HepG2 (cell line): ENCODE data around the gene MAPK8IP3. TPM values are rescaled to one million over a fixed set of nuclear protein-coding genes. Genes with fewer than 3 reads are reported as not detected.
A peak's percentile ranks its signal among the peaks of the same experiment; 100 is the strongest.

Experiments used
- ARNT2 ChIP-seq: sonication (generic); formaldehyde crosslinking; IDR thresholded peaks from 2 replicates; pipeline ENCODE4 v1.8.0; 2022; ENCODE audit warnings: mild to moderate bottlenecking, low read depth, missing genetic modification reagents, moderate library complexity
- EED ChIP-seq: sonication (generic); formaldehyde crosslinking; IDR thresholded peaks from 2 replicates; pipeline ENCODE4 v1.5.0; 2020; ENCODE audit warnings: mild to moderate bottlenecking, missing genetic modification reagents
- GATAD1 ChIP-seq: IDR thresholded peaks from 2 replicates; pipeline ENCODE4 v1.6.1; 2016; ENCODE audit warnings: missing genetic modification reagents, missing compliant biosample characterization
- GTF3A ChIP-seq: sonication (generic); formaldehyde crosslinking; conservative IDR thresholded peaks from 2 replicates; pipeline ENCODE4 v1.4.0; 2020; ENCODE audit warnings: mild to moderate bottlenecking, missing genetic modification reagents
- MED8 ChIP-seq: sonication (generic); formaldehyde crosslinking; IDR thresholded peaks from 2 replicates; pipeline ENCODE4 v1.8.1; 2023; ENCODE audit warnings: mild to moderate bottlenecking, missing genetic modification reagents; ENCODE audit not compliant: insufficient replicate concordance
- NCOA5 ChIP-seq: sonication (generic); formaldehyde crosslinking; IDR thresholded peaks from 2 replicates; pipeline ENCODE4 v1.4.0; 2020; ENCODE audit warnings: missing genetic modification reagents
- SOX5 ChIP-seq: IDR thresholded peaks from 2 replicates; pipeline ENCODE4 v1.6.1; 2016; ENCODE audit warnings: borderline replicate concordance
- SP2 ChIP-seq: sonication (generic); formaldehyde crosslinking; IDR thresholded peaks from 2 replicates; pipeline ENCODE4 v1.5.1; 2020; ENCODE audit warnings: mild to moderate bottlenecking, missing genetic modification reagents
- TBX3 ChIP-seq: fragments of 450-650 bp; IDR thresholded peaks from 2 replicates; pipeline ENCODE4 v1.6.1; 2017; ENCODE audit warnings: antibody characterized with exemption, mild to moderate bottlenecking, inconsistent platforms, borderline replicate concordance
- TEAD3 ChIP-seq: optimal IDR thresholded peaks from 2 replicates; pipeline ENCODE3; 2016; ENCODE audit warnings: borderline replicate concordance
- THYN1 ChIP-seq: sonication (generic); formaldehyde crosslinking; IDR thresholded peaks from 2 replicates; pipeline ENCODE4 v1.8.1; 2023; ENCODE audit warnings: low read depth, mild to moderate bottlenecking, moderate library complexity, missing genetic modification reagents, borderline replicate concordance
- ZBTB20 ChIP-seq: sonication (generic); formaldehyde crosslinking; IDR thresholded peaks from 2 replicates; pipeline ENCODE4 v1.8.1; 2023; ENCODE audit warnings: missing genetic modification reagents, low read depth, mild to moderate bottlenecking, borderline replicate concordance
- ZFP36L1 ChIP-seq: sonication (generic); formaldehyde crosslinking; IDR thresholded peaks from 2 replicates; pipeline ENCODE4 v1.8.0; 2022; ENCODE audit warnings: mild to moderate bottlenecking, missing genetic modification reagents, moderate library complexity
- ZNF225 ChIP-seq: sonication (generic); formaldehyde crosslinking; IDR thresholded peaks from 2 replicates; pipeline ENCODE4 v1.4.0; 2020; ENCODE audit warnings: mild to moderate bottlenecking, missing genetic modification reagents
- ZNF253 ChIP-seq: sonication (generic); formaldehyde crosslinking; IDR thresholded peaks from 2 replicates; pipeline ENCODE4 v1.8.0; 2022; ENCODE audit warnings: mild to moderate bottlenecking, missing genetic modification reagents, borderline replicate concordance
- ZNF552 ChIP-seq: sonication (generic); formaldehyde crosslinking; IDR thresholded peaks from 2 replicates; pipeline ENCODE4 v1.9.0; 2022; ENCODE audit warnings: missing genetic modification reagents, mild to moderate bottlenecking, borderline replicate concordance
- ZNF564 ChIP-seq: sonication (generic); formaldehyde crosslinking; IDR thresholded peaks from 2 replicates; pipeline ENCODE4 v1.8.1; 2023; ENCODE audit warnings: mild to moderate bottlenecking, missing genetic modification reagents
- ZNF782 ChIP-seq: sonication (generic); formaldehyde crosslinking; IDR thresholded peaks from 2 replicates; pipeline ENCODE4 v1.4.0; 2020; ENCODE audit warnings: missing genetic modification reagents, mild to moderate bottlenecking, borderline replicate concordance
- ZNF788 ChIP-seq: sonication (generic); formaldehyde crosslinking; IDR thresholded peaks from 2 replicates; pipeline ENCODE4 v1.5.0; 2020; ENCODE audit warnings: mild to moderate bottlenecking, missing genetic modification reagents, borderline replicate concordance
- ZNF841 ChIP-seq: sonication (generic); formaldehyde crosslinking; IDR thresholded peaks from 2 replicates; pipeline ENCODE4 v1.8.1; 2023; ENCODE audit warnings: missing genetic modification reagents, borderline replicate concordance
- polyA plus RNA-seq, 8 experiments: library from polyadenylated mRNA; depleted of rRNA in 3 of 8; stranded (reverse) in 7 of 8; unstranded in 1 of 8; fragments of >200 nt; fragmentation: Illumina TruSeq in 4 of 8; extraction: Trizol in 4 of 8; gene quantifications; 2 replicates each; pipeline versions ENCODE4 v1.2.1 to v1.2.3, GENCODE V29; 2011 to 2016; ENCODE audit warnings: low read depth in 4 of 8, missing spikeins in 1 of 8, mixed read lengths in 1 of 8; ENCODE audit not compliant: insufficient read depth in 1 of 8
- total RNA-seq, 5 experiments: library from RNA; depleted of rRNA; stranded (reverse); fragments of >200 nt; fragmentation: Illumina TruSeq; extraction: Trizol; gene quantifications; 2 replicates each; pipeline ENCODE4 v1.2.3, GENCODE V29; 2016; ENCODE audit warnings: low read depth in 1 of 5
- TF ChIP-seq, protein P1 (sequence below): sonication (generic); formaldehyde crosslinking; IDR thresholded peaks from 2 replicates; pipeline ENCODE4 v1.8.1; 2022; ENCODE audit warnings: mild to moderate bottlenecking, missing genetic modification reagents
- TF ChIP-seq, protein P2 (sequence below): sonication (generic); formaldehyde crosslinking; IDR thresholded peaks from 2 replicates; pipeline ENCODE4 v1.8.0; 2022; ENCODE audit warnings: missing genetic modification reagents, mild to moderate bottlenecking, moderate library complexity, borderline replicate concordance
- TF ChIP-seq, protein P3 (sequence below): sonication (generic); formaldehyde crosslinking; IDR thresholded peaks from 2 replicates; pipeline ENCODE4 v1.4.0; 2020; ENCODE audit warnings: missing genetic modification reagents, mild to moderate bottlenecking, borderline replicate concordance

Gene MAPK8IP3
- total and polyA plus RNA-seq, 2 of the 13 experiments (the other 11 are each of a cell fraction or from before 2014, with no cell fraction given): 25.1 to 41.7 TPM

DNA sequence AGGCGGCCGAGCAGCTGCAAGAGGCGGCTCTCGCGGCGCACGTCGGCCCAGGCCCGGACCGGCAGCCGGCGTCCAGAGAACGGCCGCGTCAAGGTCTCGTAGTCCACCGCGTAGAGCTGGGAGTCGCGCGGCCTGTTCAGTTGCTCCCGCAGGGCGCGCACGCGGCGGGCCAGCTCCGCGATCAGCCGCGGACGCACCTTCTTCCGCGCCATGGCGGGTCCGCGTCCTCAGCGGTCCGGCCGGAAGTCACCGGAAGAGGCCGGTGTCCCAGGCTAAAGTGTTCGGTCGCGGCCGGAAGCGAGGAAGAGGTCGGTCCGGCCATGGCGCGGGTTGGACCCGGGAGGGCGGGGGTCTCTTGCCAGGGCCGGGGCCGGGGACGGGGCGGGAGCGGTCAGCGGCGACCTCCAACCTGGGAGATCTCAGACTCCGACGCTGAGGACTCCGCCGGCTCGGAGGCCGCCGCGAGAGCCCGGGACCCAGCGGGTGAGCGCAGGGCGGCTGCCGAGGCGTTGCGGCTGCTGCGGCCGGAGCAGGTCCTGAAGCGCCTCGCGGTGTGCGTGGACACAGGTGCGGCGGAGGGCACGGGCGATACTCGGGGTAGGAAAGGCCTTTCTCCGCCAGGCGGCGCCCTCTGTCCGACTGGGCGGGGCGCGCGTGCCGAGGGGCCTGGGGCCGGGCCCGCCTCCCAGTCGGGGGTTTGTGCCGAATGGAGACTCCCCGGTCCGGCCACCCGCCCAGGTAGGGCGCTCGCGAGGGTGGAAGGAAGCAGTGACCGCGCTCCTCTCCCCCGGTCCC is 67.1 kb downstream of the MAPK8IP3 start, which contains the start of gene MRPS34 (continued):
- TF ChIP-seq ZBTB20 (CRISPR knock-in tag): peak; percentile 65; the same call in 1 of the 2 replicates
- TF ChIP-seq NCOA5: no peak
- TF ChIP-seq EED (CRISPR knock-in tag): no peak
- peak; percentile 85; the same call in 1 of the 2 replicates for TF ChIP-seq ZNF253
- no peak for TF ChIP-seq ZNF841 (CRISPR knock-in tag)
- TF ChIP-seq, protein P1, sequence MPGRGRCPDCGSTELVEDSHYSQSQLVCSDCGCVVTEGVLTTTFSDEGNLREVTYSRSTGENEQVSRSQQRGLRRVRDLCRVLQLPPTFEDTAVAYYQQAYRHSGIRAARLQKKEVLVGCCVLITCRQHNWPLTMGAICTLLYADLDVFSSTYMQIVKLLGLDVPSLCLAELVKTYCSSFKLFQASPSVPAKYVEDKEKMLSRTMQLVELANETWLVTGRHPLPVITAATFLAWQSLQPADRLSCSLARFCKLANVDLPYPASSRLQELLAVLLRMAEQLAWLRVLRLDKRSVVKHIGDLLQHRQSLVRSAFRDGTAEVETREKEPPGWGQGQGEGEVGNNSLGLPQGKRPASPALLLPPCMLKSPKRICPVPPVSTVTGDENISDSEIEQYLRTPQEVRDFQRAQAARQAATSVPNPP (CRISPR knock-in tag): peak; percentile 45; the same call in 1 of the 2 replicates
- TF ChIP-seq SOX5 (CRISPR knock-in tag): peak; percentile 17; the same call in 1 of the 2 replicates
- peak; percentile 76; the same call in 1 of the 2 replicates for TF ChIP-seq ARNT2 (CRISPR knock-in tag)
- TF ChIP-seq GTF3A (CRISPR knock-in tag): 0 out of 2 replicates have a peak, but pooled peaks have one; percentile 28
- TF ChIP-seq ZNF225: no peak
- peak; percentile 84 for TF ChIP-seq ZFP36L1 (CRISPR knock-in tag)
- TF ChIP-seq MED8 (CRISPR knock-in tag): peak; percentile 90
- TF ChIP-seq, protein P2, sequence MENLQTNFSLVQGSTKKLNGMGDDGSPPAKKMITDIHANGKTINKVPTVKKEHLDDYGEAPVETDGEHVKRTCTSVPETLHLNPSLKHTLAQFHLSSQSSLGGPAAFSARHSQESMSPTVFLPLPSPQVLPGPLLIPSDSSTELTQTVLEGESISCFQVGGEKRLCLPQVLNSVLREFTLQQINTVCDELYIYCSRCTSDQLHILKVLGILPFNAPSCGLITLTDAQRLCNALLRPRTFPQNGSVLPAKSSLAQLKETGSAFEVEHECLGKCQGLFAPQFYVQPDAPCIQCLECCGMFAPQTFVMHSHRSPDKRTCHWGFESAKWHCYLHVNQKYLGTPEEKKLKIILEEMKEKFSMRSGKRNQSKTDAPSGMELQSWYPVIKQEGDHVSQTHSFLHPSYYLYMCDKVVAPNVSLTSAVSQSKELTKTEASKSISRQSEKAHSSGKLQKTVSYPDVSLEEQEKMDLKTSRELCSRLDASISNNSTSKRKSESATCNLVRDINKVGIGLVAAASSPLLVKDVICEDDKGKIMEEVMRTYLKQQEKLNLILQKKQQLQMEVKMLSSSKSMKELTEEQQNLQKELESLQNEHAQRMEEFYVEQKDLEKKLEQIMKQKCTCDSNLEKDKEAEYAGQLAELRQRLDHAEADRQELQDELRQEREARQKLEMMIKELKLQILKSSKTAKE (CRISPR knock-in tag): peak; percentile 71; the same call in 1 of the 2 replicates
- peak; percentile 97 for TF ChIP-seq GATAD1 (CRISPR knock-in tag)
- TF ChIP-seq ZNF564 (CRISPR knock-in tag): peak; percentile 86
- no peak; the same call in 1 of the 2 replicates for TF ChIP-seq ZNF552
- TF ChIP-seq TEAD3 (CRISPR knock-in tag): peak; percentile 67
- TF ChIP-seq, protein P3, sequence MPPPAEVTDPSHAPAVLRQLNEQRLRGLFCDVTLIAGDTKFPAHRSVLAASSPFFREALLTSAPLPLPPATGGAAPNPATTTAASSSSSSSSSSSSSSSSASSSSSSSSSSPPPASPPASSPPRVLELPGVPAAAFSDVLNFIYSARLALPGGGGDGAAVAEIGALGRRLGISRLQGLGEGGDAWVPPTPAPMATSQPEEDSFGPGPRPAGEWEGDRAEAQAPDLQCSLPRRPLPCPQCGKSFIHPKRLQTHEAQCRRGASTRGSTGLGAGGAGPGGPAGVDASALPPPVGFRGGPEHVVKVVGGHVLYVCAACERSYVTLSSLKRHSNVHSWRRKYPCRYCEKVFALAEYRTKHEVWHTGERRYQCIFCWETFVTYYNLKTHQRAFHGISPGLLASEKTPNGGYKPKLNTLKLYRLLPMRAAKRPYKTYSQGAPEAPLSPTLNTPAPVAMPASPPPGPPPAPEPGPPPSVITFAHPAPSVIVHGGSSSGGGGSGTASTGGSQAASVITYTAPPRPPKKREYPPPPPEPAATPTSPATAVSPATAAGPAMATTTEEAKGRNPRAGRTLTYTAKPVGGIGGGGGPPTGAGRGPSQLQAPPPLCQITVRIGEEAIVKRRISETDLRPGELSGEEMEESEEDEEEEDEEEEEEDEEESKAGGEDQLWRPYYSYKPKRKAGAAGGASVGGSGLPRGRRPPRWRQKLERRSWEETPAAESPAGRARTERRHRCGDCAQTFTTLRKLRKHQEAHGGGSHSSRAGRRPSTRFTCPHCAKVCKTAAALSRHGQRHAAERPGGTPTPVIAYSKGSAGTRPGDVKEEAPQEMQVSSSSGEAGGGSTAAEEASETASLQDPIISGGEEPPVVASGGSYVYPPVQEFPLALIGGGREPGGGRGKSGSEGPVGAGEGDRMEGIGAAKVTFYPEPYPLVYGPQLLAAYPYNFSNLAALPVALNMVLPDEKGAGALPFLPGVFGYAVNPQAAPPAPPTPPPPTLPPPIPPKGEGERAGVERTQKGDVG: 0 out of 2 replicates have a peak, but pooled peaks have one; percentile 9
- peak; percentile 7; the same call in 1 of the 2 replicates for TF ChIP-seq TBX3
- TF ChIP-seq ZNF788 (CRISPR knock-in tag): peak; percentile 93
- TF ChIP-seq SP2 (CRISPR knock-in tag): peak; percentile 75
- TF ChIP-seq THYN1 (CRISPR knock-in tag): no peak
- TF ChIP-seq ZNF782 (CRISPR knock-in tag): peak; percentile 64; the same call in 1 of the 2 replicates
